Neural cell (in vitro differentiated cells): Measurements from ENCODE around the gene ADGRG1. TPM values are rescaled to one million over a fixed set of nuclear protein-coding genes. Genes with fewer than 3 reads are reported as not detected.

ENCODE experiments used
- H2AFZ ChIP-seq: fragments of 200-600, 300-800 bp; sonication (generic), shearing (Covaris generic); 2 replicates; pipeline ENCODE4 v1.6.0; 2014; ENCODE audit warnings: low read depth, mild to moderate bottlenecking, antibody characterized with exemption, low read length, moderate library complexity
- H3F3A ChIP-seq: fragments of 200-600 bp; shearing (Covaris generic); 2 replicates; pipeline ENCODE4 v1.6.1; 2016; ENCODE audit warnings: mild to moderate bottlenecking, moderate library complexity, mixed read lengths, antibody characterized with exemption, low read length; ENCODE audit not compliant: insufficient read depth, poor library complexity, severe bottlenecking
- H3K27ac ChIP-seq: fragments of 200-600, 300-800 bp; sonication (generic), shearing (Covaris generic); 2 replicates; pipeline ENCODE4 v1.5.1; 2014; ENCODE audit warnings: mild to moderate bottlenecking, low read length, moderate library complexity
- H3K27me3 ChIP-seq: fragments of 300-800, 200-600 bp; sonication (generic), shearing (Covaris generic); 2 replicates; pipeline ENCODE4 v1.6.0; 2014; ENCODE audit warnings: mild to moderate bottlenecking, low read depth, low read length, moderate library complexity; ENCODE audit not compliant: insufficient read depth
- H3K36me3 ChIP-seq: fragments of 300-800, 200-600 bp; sonication (generic), shearing (Covaris generic); 2 replicates; pipeline ENCODE4 v1.5.1; 2014; ENCODE audit warnings: mild to moderate bottlenecking, antibody characterized with exemption, low read length, moderate library complexity; ENCODE audit not compliant: insufficient read depth
- H3K4me2 ChIP-seq: fragments of 300-800, 200-600 bp; sonication (generic), shearing (Covaris generic); 2 replicates; pipeline ENCODE4 v1.6.0; 2014; ENCODE audit warnings: mild to moderate bottlenecking, low read length
- H3K4me3 ChIP-seq: fragments of 300-800, 200-600 bp; sonication (generic), shearing (Covaris generic); 2 replicates; pipeline ENCODE4 v1.5.1; 2014; ENCODE audit warnings: mild to moderate bottlenecking, low read length, moderate library complexity
- H3K79me2 ChIP-seq: fragments of 200-600 bp; shearing (Covaris generic); replicated peaks from 2 replicates; pipeline ENCODE4 v1.6.0; 2014; ENCODE audit warnings: mild to moderate bottlenecking, low read length, moderate library complexity; ENCODE audit not compliant: insufficient read depth
- H3K9ac ChIP-seq: fragments of 300-800, 200-600 bp; sonication (generic), shearing (Covaris generic); 2 replicates; pipeline ENCODE4 v1.6.1; 2016; ENCODE audit warnings: mild to moderate bottlenecking, low read length, mixed read lengths
- H3K9me2 ChIP-seq: fragments of 200-600 bp; shearing (Covaris generic); 2 replicates; pipeline ENCODE4 v1.6.1; 2016; ENCODE audit warnings: mild to moderate bottlenecking, low read length, mixed read lengths; ENCODE audit not compliant: insufficient read depth
- H3K9me3 ChIP-seq: fragments of 200-600, 300-800 bp; sonication (generic), shearing (Covaris generic); 2 replicates; pipeline ENCODE4 v1.6.1; 2016; ENCODE audit warnings: mild to moderate bottlenecking, mixed run types, low read length, moderate library complexity, mixed read lengths
- H4K20me1 ChIP-seq: fragments of 200-600 bp; shearing (Covaris generic); 2 replicates; pipeline ENCODE4 v1.6.1; 2016; ENCODE audit warnings: mild to moderate bottlenecking, mixed run types; ENCODE audit not compliant: insufficient read depth
- EP300 ChIP-seq: fragments of 450-650 bp; conservative IDR thresholded peaks from 2 replicates; pipeline ENCODE4 v1.6.1; 2014; ENCODE audit warnings: antibody characterized with exemption, mild to moderate bottlenecking, moderate library complexity; ENCODE audit not compliant: poor library complexity, severe bottlenecking
- EZH2 ChIP-seq: fragments of 200-600, 300-800 bp; shearing (Covaris generic), sonication (generic); IDR thresholded peaks from 2 replicates; pipeline ENCODE4 v1.6.1; 2014; ENCODE audit warnings: antibody characterized with exemption, low read length, borderline replicate concordance, mild to moderate bottlenecking; ENCODE audit not compliant: insufficient read depth, poor library complexity, severe bottlenecking
- MXI1 ChIP-seq: fragments of 450-650 bp; conservative IDR thresholded peaks from 2 replicates; pipeline ENCODE4 v1.6.1; 2014; ENCODE audit warnings: antibody characterized with exemption, mild to moderate bottlenecking; ENCODE audit not compliant: poor library complexity, severe bottlenecking
- POLR2AphosphoS5 ChIP-seq: IDR thresholded peaks from 2 replicates; pipeline ENCODE4 v1.6.1; 2012
- RAD21 ChIP-seq: fragments of 450-650 bp; conservative IDR thresholded peaks from 2 replicates; pipeline ENCODE4 v1.6.1; 2014; ENCODE audit warnings: antibody characterized with exemption, mild to moderate bottlenecking, moderate library complexity
- SMC3 ChIP-seq: fragments of 450-650 bp; conservative IDR thresholded peaks from 2 replicates; pipeline ENCODE4 v1.6.1; 2014; ENCODE audit warnings: antibody characterized with exemption, mild to moderate bottlenecking, moderate library complexity; ENCODE audit not compliant: poor library complexity
- TAF1 ChIP-seq: IDR thresholded peaks from 2 replicates; pipeline ENCODE4 v1.6.1; 2012; ENCODE audit warnings: low read depth
- polyA plus RNA-seq: library from polyadenylated mRNA; depleted of rRNA; stranded (reverse); fragments of >200 nt; gene quantifications from 2 replicates; pipeline ENCODE4 v1.2.3, GENCODE V29; 2014
- TF ChIP-seq, protein P1 (sequence below): IDR thresholded peaks from 2 replicates; pipeline ENCODE4 v1.6.1; 2012; ENCODE audit warnings: borderline replicate concordance
- TF ChIP-seq, protein P2 (sequence below): fragments of 450-650 bp; IDR thresholded peaks from 2 replicates; pipeline ENCODE4 v1.5.1; 2014; ENCODE audit warnings: antibody characterized with exemption, mild to moderate bottlenecking, moderate library complexity; ENCODE audit not compliant: poor library complexity, severe bottlenecking

Gene ADGRG1
- polyA plus RNA-seq, 1 donor from 2014 or later: 86.8 TPM

DNA sequence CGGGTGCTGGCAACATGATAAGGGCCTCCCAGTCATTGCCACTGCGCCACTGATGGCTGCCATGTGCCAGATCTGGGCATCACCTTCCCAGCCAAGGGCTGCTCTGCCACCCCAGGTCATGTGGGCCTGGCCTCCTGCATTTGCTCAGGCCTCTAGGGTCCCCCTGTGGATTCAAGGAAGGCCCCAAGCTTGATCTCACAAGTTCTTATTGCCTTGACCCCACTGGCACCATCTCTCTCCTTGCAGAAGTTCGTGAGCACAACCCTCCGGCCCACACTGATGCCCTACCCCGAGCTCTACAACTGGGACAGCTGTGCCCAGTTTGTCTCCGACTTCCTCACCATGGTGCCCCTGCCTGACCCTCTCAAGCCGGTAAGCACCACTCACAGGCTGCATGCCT lies 71.5 kb downstream of the ADGRG1 start:
- H4K20me1 ChIP-seq: no peaks in the 10 kb centered on the region
- TF ChIP-seq, protein P1, sequence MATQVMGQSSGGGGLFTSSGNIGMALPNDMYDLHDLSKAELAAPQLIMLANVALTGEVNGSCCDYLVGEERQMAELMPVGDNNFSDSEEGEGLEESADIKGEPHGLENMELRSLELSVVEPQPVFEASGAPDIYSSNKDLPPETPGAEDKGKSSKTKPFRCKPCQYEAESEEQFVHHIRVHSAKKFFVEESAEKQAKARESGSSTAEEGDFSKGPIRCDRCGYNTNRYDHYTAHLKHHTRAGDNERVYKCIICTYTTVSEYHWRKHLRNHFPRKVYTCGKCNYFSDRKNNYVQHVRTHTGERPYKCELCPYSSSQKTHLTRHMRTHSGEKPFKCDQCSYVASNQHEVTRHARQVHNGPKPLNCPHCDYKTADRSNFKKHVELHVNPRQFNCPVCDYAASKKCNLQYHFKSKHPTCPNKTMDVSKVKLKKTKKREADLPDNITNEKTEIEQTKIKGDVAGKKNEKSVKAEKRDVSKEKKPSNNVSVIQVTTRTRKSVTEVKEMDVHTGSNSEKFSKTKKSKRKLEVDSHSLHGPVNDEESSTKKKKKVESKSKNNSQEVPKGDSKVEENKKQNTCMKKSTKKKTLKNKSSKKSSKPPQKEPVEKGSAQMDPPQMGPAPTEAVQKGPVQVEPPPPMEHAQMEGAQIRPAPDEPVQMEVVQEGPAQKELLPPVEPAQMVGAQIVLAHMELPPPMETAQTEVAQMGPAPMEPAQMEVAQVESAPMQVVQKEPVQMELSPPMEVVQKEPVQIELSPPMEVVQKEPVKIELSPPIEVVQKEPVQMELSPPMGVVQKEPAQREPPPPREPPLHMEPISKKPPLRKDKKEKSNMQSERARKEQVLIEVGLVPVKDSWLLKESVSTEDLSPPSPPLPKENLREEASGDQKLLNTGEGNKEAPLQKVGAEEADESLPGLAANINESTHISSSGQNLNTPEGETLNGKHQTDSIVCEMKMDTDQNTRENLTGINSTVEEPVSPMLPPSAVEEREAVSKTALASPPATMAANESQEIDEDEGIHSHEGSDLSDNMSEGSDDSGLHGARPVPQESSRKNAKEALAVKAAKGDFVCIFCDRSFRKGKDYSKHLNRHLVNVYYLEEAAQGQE: no peak

DNA sequence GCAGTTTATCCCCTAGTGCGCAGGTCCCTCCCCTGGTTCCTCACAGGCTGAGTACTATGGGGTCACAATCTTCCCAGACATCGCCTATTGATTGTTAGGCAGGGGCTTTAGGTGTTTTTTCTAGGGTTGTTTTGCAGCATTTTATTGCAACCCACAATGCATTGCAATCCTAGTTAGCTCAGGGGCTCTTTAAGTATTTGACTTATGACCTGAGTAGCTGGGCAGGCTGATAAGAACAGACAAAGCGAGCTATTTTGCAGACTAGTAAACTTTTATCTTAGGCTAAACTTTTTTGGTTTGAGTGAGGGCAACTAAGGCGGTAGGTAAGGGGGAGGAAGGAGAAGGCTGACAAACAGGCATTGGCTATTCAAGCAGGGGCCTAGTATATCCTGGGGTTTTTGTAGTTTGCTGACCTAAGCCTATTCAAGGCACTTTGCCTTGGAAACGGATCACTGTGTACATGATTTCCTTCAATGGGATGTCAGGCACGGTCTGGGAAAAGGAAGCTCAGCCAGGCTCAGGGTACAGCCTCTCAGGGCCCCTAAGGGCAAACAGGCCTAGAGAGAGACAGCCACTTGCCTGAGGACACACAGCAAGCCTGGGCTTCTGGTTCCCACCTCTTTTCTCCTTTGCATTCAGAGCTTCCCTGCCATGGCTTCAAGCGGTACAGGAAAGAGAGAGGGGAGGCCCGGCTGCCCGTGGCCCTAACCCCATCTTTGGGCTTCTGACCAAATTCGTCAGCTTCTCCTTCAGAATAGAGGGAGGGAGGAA lies 72.5 kb downstream of the ADGRG1 start:
- Histone ChIP-seq H3K9me3 (no peaks in the 10 kb centered on the region), H3F3A (no peaks in the 10 kb centered on the region), H3K27me3 (no peaks in the 10 kb centered on the region), H3K79me2 (no peaks in the 10 kb centered on the region), H3K27ac (no peak overlapping the region), H3K4me2 (no peak overlapping the region), H3K9ac (no peak overlapping the region), H3K36me3 (no peaks in the 10 kb centered on the region), H3K4me3 (no peak overlapping the region), H3K9me2 (no peaks in the 10 kb centered on the region), H2AFZ (no peak overlapping the region), H4K20me1 (no peaks in the 10 kb centered on the region)
- no peak for TF ChIP-seq EP300

More for the DNA sequence above, 71.5 kb downstream of the ADGRG1 start:
- Histone ChIP-seq H3K4me3 (no peak overlapping the region), H3K9ac (no peak overlapping the region), H2AFZ (no peak overlapping the region), H3K36me3 (no peaks in the 10 kb centered on the region), H3K79me2 (no peaks in the 10 kb centered on the region), H3K9me2 (no peaks in the 10 kb centered on the region), H3K27ac (no peak overlapping the region), H3F3A (no peaks in the 10 kb centered on the region), H3K4me2 (no peak overlapping the region), H3K27me3 (no peaks in the 10 kb centered on the region), H3K9me3 (no peaks in the 10 kb centered on the region)

DNA sequence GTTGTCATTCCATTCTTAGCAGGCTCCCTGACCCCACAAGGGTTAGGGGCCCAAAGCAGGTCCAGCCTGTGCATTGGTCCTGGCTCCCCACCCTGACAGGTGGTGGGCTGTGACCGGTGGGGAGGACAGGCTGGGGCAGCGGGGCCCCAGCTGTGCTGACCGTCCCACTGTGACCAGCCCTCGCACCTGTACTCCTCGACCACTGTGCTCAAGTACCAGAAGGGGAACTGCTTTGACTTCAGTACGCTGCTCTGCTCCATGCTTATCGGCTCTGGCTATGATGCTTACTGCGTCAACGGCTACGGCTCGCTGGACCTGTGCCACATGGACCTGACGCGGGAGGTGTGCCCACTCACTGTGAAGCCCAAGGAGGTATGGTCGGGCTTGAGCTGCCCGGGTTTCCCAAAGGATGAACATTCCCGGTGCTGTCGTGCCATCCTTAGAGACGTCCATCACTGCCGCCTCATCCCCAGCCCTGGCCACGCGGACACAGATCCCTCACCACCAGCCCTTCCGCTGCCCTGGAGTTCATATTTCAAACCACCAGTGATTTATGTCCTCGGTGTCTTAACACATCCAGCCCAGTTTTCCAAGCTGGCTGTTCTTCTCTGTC lies 73.4 kb downstream of the ADGRG1 start:
- no peak overlapping the region for H3K4me2 ChIP-seq
- H3K9me3 ChIP-seq: no peaks in the 10 kb centered on the region
- no peak overlapping the region for H3K27ac ChIP-seq
- H3K79me2 ChIP-seq: no peaks in the 10 kb centered on the region
- no peak overlapping the region for H3K9ac ChIP-seq
- no peaks in the 10 kb centered on the region for H3K9me2 ChIP-seq
- H4K20me1 ChIP-seq: no peaks in the 10 kb centered on the region
- no peak overlapping the region for H2AFZ ChIP-seq
- no peaks in the 10 kb centered on the region for H3K36me3 ChIP-seq
- no peak for TF ChIP-seq RAD21
- TF ChIP-seq, protein P2, sequence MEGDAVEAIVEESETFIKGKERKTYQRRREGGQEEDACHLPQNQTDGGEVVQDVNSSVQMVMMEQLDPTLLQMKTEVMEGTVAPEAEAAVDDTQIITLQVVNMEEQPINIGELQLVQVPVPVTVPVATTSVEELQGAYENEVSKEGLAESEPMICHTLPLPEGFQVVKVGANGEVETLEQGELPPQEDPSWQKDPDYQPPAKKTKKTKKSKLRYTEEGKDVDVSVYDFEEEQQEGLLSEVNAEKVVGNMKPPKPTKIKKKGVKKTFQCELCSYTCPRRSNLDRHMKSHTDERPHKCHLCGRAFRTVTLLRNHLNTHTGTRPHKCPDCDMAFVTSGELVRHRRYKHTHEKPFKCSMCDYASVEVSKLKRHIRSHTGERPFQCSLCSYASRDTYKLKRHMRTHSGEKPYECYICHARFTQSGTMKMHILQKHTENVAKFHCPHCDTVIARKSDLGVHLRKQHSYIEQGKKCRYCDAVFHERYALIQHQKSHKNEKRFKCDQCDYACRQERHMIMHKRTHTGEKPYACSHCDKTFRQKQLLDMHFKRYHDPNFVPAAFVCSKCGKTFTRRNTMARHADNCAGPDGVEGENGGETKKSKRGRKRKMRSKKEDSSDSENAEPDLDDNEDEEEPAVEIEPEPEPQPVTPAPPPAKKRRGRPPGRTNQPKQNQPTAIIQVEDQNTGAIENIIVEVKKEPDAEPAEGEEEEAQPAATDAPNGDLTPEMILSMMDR: no peak
- no peak for TF ChIP-seq MXI1
- no peak for TF ChIP-seq SMC3
- TF ChIP-seq, protein P1: no peak
- no peak for TF ChIP-seq POLR2AphosphoS5
- no peak for TF ChIP-seq EZH2
- no peak for TF ChIP-seq EP300
- no peak for TF ChIP-seq TAF1
- no peaks in the 10 kb centered on the region for H3K27me3 ChIP-seq
- no peak overlapping the region for H3K4me3 ChIP-seq
- H3F3A ChIP-seq: no peaks in the 10 kb centered on the region
